WI38 (cell line): ENCODE measurements around the gene WNT2.
"Not testable (repeated sequence)": the region's sequence is repeated elsewhere in the genome, so short reads cannot be mapped to it uniquely, and the experiment has no call there.

Source experiments
- H3K4me3 ChIP-seq: 2 replicates; pipeline ENCODE4 v1.5.1; 2011; ENCODE audit warnings: low read depth, mild to moderate bottlenecking, control low read depth, low read length
- CTCF ChIP-seq: IDR thresholded peaks from 2 replicates; pipeline ENCODE4 v1.5.1; 2012; ENCODE audit warnings: low read depth, mild to moderate bottlenecking, control low read depth, low read length

The WNT2 gene

GRCh38 chr7:117250245-117250644 is 72.6 kb downstream of the WNT2 start:
- TF ChIP-seq CTCF: no peak
- H3K4me3 ChIP-seq: no peak overlapping the region

- no peak overlapping the region for H3K4me3 ChIP-seq
- no peak for TF ChIP-seq CTCF
These were observed 73.2 kb downstream of the WNT2 start for GRCh38 chr7:117249696-117250095.

- no peak for TF ChIP-seq CTCF
- H3K4me3 ChIP-seq: no peak overlapping the region
These were observed 74.0 kb downstream of the WNT2 start for GRCh38 chr7:117248829-117249228.

GRCh38 chr7:117247809-117248208 is 75.0 kb downstream of the WNT2 start:
- TF ChIP-seq CTCF: no peak
- H3K4me3 ChIP-seq: no peak overlapping the region

GRCh38 chr7:117245703-117246102 is 77.2 kb downstream of the WNT2 start:
- H3K4me3 ChIP-seq: not testable (repeated sequence)

GRCh38 chr7:117243390-117243789 is 79.5 kb downstream of the WNT2 start:
- H3K4me3 ChIP-seq: no peak overlapping the region
- no peak for TF ChIP-seq CTCF

GRCh38 chr7:117241088-117241487 is 81.8 kb downstream of the WNT2 start:
- no peak overlapping the region for H3K4me3 ChIP-seq
- no peak for TF ChIP-seq CTCF

- no peak for TF ChIP-seq CTCF
- H3K4me3 ChIP-seq: no peak overlapping the region
These were observed 83.9 kb downstream of the WNT2 start for GRCh38 chr7:117238937-117239336.
